IMR-90 (cell line): Measurements from ENCODE around the gene RIPPLY3.

Source experiments
- CEBPB ChIP-seq: IDR thresholded peaks from 2 replicates; pipeline ENCODE4 v1.6.1; 2012; ENCODE audit warnings: low read depth, low read length, improper control_type of control experiment
- CHD1 ChIP-seq: IDR thresholded peaks from 2 replicates; pipeline ENCODE4 v1.6.1; 2012; ENCODE audit warnings: low read depth, low read length, improper control_type of control experiment
- ELK1 ChIP-seq: fragments of 150-350 bp; IDR thresholded peaks from 2 replicates; pipeline ENCODE4 v1.6.1; 2016; ENCODE audit warnings: low read depth, mild to moderate bottlenecking, low read length, moderate library complexity, borderline replicate concordance
- POLR2A ChIP-seq: IDR thresholded peaks from 2 replicates; pipeline ENCODE4 v1.6.1; 2012; ENCODE audit warnings: mild to moderate bottlenecking, low read depth, low read length
- RAD21 ChIP-seq: IDR thresholded peaks from 2 replicates; pipeline ENCODE4 v1.6.1; 2012; ENCODE audit warnings: low read length, improper control_type of control experiment
- RCOR1 ChIP-seq: IDR thresholded peaks from 2 replicates; pipeline ENCODE4 v1.6.1; 2012; ENCODE audit warnings: mild to moderate bottlenecking, low read length, improper control_type of control experiment; ENCODE audit not compliant: insufficient replicate concordance
- SMC3 ChIP-seq: fragments of 150-350 bp; IDR thresholded peaks from 2 replicates; pipeline ENCODE4 v1.6.1; 2016; ENCODE audit warnings: low read depth, mild to moderate bottlenecking, antibody characterized with exemption, low read length, moderate library complexity
- TF ChIP-seq, protein P1 (sequence below): conservative IDR thresholded peaks from 2 replicates; pipeline ENCODE4 v1.5.1; 2012; ENCODE audit warnings: mild to moderate bottlenecking, low read depth, low read length, improper control_type of control experiment
- TF ChIP-seq, protein P2 (sequence below): fragments of 150-350 bp; IDR thresholded peaks from 2 replicates; pipeline ENCODE4 v1.6.1; 2017; ENCODE audit warnings: mild to moderate bottlenecking, antibody characterized with exemption, low read length, low read depth

DNA sequence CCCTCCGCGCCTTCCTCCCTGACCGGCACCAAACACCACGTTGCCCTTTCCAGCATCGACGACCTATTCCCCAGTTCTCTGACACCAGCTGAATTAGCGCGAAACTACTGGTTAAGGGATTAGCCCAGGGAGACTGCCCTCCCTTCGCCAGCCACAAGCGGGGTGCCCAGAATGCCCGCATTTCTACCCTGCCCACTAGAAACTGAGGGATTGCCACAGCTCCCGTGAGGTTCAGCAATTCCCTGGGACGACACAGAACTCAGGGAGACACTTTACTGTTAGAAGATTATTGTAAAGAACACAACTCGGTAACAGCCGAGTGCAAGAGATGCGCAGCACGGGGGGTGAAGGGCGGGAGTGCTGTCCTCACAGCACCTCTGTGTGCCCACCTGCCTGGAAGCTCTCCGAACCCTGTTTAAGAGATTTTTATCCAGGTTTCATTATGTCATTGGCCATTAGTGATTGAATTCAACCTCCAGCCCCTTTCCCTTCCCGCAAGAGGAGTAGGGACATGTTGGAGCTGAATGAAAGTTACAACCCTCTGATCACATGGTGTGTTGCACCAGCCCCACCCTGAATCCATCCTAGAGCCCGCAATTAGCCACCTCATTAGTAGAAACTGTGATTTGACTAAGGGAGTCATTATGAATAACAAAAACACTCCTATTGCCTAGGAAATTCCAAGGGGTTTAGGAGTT is 15.8 kb upstream of the RIPPLY3 start:
- TF ChIP-seq, protein P1, sequence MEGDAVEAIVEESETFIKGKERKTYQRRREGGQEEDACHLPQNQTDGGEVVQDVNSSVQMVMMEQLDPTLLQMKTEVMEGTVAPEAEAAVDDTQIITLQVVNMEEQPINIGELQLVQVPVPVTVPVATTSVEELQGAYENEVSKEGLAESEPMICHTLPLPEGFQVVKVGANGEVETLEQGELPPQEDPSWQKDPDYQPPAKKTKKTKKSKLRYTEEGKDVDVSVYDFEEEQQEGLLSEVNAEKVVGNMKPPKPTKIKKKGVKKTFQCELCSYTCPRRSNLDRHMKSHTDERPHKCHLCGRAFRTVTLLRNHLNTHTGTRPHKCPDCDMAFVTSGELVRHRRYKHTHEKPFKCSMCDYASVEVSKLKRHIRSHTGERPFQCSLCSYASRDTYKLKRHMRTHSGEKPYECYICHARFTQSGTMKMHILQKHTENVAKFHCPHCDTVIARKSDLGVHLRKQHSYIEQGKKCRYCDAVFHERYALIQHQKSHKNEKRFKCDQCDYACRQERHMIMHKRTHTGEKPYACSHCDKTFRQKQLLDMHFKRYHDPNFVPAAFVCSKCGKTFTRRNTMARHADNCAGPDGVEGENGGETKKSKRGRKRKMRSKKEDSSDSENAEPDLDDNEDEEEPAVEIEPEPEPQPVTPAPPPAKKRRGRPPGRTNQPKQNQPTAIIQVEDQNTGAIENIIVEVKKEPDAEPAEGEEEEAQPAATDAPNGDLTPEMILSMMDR: no peak
- TF ChIP-seq RAD21 (no peak), POLR2A (no peak), CHD1 (no peak), RCOR1 (no peak), SMC3 (no peak), CEBPB (no peak), ELK1 (no peak)
- TF ChIP-seq, protein P2, sequence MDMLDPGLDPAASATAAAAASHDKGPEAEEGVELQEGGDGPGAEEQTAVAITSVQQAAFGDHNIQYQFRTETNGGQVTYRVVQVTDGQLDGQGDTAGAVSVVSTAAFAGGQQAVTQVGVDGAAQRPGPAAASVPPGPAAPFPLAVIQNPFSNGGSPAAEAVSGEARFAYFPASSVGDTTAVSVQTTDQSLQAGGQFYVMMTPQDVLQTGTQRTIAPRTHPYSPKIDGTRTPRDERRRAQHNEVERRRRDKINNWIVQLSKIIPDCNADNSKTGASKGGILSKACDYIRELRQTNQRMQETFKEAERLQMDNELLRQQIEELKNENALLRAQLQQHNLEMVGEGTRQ: no peak
